ENCODE results near the gene HGFAC.

Gene HGFAC

GRCh38 chr4:3462790-3463415 is 21.1 kb downstream of the HGFAC start, which contains the start of gene DOK7:
DOK7 (plus strand) TSS chr4:3463306; CDS start chr4:3463376, 70 bp downstream.
- no peak for DNase-seq (ENCODE audit: low read depth)

- no peak for DNase-seq (ENCODE audit: low read depth)
Measured at GRCh38 chr4:3463556-3464348, 22.0 kb downstream of the HGFAC start.

GRCh38 chr4:3464349-3464905 is 22.7 kb downstream of the HGFAC start:
- no peak for DNase-seq (ENCODE audit: low read depth)

- no peak for DNase-seq (ENCODE audit: low read depth)
Measured at GRCh38 chr4:3464911-3465697, 23.3 kb downstream of the HGFAC start.

- DNase-seq (ENCODE audit: low read depth) = no peak
Measured at GRCh38 chr4:3465698-3466671, 24.2 kb downstream of the HGFAC start.

GRCh38 chr4:3466691-3467600 is 25.2 kb downstream of the HGFAC start:
- DNase-seq (ENCODE audit: low read depth) = no peak

GRCh38 chr4:3467601-3468031 is 25.8 kb downstream of the HGFAC start:
- DNase-seq (ENCODE audit: low read depth) = no peak

- DNase-seq (ENCODE audit: low read depth) = no peak
Measured at GRCh38 chr4:3468154-3468553, 26.4 kb downstream of the HGFAC start.

- no peak for DNase-seq (ENCODE audit: low read depth)
Measured at GRCh38 chr4:3468804-3469203, 27.0 kb downstream of the HGFAC start.

GRCh38 chr4:3469386-3470243 is 27.8 kb downstream of the HGFAC start:
- no peak for DNase-seq (ENCODE audit: low read depth)

- no peak for DNase-seq (ENCODE audit: low read depth)
Measured at GRCh38 chr4:3470244-3471097, 28.7 kb downstream of the HGFAC start.

GRCh38 chr4:3471098-3471760 is 29.5 kb downstream of the HGFAC start:
- DNase-seq (ENCODE audit: low read depth) = no peak

GRCh38 chr4:3471886-3472285 is 30.1 kb downstream of the HGFAC start:
- no peak for DNase-seq (ENCODE audit: low read depth)

GRCh38 chr4:3472411-3473141 is 30.8 kb downstream of the HGFAC start:
- DNase-seq (ENCODE audit: low read depth) = no peak

- no peak for DNase-seq (ENCODE audit: low read depth)
Measured at GRCh38 chr4:3473181-3473950, 31.6 kb downstream of the HGFAC start.
